ENCODE measurements around the gene KLF7. TPM values are rescaled to one million over a fixed set of nuclear protein-coding genes. Genes with fewer than 3 reads are reported as not detected.

The KLF7 gene
- polyA plus RNA-seq, 3 donors, result 9.4 to 40.7 (median 10.3) TPM

DNA sequence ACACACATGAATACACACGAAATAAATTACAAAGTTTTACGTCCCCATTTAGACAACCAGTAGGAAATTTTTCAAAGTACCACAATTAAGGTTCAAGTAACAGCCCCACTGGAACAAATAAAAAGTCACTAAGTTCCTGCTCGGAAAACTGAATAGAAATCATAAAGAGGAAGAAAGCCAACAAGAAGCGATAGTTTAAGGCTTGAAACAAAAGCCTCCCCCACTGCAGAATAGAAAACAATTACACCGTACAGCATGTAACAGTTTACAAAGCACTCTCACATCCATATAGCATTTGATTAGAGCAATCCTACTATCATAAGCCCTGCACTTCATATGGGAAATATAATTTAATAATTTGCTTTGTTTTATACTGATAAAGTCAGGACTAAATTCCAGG is 15.5 kb downstream of the KLF7 start:
- H4K20me1 ChIP-seq (ENCODE audit: insufficient read depth, low read length), result peaks cover 77% of the 10 kb centered on the region
- H3K27me3 Mint-ChIP-seq (ENCODE audit: low read depth in 3 of 3), result peaks cover 0 to 3% (median 0%) of the 10 kb centered on the region in 3 donors
- H3K9me3 Mint-ChIP-seq, result peaks cover 0 to 2% (median 0%) of the 10 kb centered on the region in 7 donors
- no peak overlapping the region for H2AFZ ChIP-seq (ENCODE audit: insufficient read depth, low read depth, low read length, poor library complexity, severe bottlenecking)
- H3K27me3 ChIP-seq (ENCODE audit: control insufficient read depth in 2 of 2, insufficient read depth in 2 of 2, low read length in 2 of 2), result no peaks in the 10 kb centered on the region
- peak overlapping the region in 6 of 7 donors; percentile 46 to 84 (median 71) for H3K27ac Mint-ChIP-seq
- peaks cover 57 to 70% of the 10 kb centered on the region in 2 donors for H3K4me1 ChIP-seq (ENCODE audit: control insufficient read depth in 1 of 2, insufficient read depth in 2 of 2, low read length in 2 of 2)
- H3K4me3 ChIP-seq (replicated peaks in 1 of 3; ENCODE audit: low read depth in 2 of 3, low read length in 3 of 3), result peak overlapping the region in 1 of 3 experiments; percentile 44
- intact Hi-C loops (cut with micrococcal nuclease), result no loop called here
- peak overlapping the region; percentile 11 to 69 for H3K4me3 Mint-ChIP-seq
- 0% methylated on average over 2 of the region's 5 CpGs for WGBS (ENCODE audit: insufficient coverage)
- TF ChIP-seq, protein P1, sequence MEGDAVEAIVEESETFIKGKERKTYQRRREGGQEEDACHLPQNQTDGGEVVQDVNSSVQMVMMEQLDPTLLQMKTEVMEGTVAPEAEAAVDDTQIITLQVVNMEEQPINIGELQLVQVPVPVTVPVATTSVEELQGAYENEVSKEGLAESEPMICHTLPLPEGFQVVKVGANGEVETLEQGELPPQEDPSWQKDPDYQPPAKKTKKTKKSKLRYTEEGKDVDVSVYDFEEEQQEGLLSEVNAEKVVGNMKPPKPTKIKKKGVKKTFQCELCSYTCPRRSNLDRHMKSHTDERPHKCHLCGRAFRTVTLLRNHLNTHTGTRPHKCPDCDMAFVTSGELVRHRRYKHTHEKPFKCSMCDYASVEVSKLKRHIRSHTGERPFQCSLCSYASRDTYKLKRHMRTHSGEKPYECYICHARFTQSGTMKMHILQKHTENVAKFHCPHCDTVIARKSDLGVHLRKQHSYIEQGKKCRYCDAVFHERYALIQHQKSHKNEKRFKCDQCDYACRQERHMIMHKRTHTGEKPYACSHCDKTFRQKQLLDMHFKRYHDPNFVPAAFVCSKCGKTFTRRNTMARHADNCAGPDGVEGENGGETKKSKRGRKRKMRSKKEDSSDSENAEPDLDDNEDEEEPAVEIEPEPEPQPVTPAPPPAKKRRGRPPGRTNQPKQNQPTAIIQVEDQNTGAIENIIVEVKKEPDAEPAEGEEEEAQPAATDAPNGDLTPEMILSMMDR (IDR thresholded peaks at IDR 0.05), result no peak
- no peaks in the 10 kb centered on the region for H3K9me3 ChIP-seq (replicated peaks in 1 of 2; ENCODE audit: control insufficient read depth in 1 of 2, insufficient read depth in 1 of 2, low read length in 2 of 2)
- peak overlapping the region in 1 of 2 donors; percentile 42 for H3K27ac ChIP-seq (ENCODE audit: low read depth in 1 of 2, low read length in 2 of 2)
- peaks cover 55 to 61% of the 10 kb centered on the region in 2 donors for H3K36me3 Mint-ChIP-seq
- H3K4me2 ChIP-seq (replicated peaks; ENCODE audit: extremely low read depth, low read length, poor library complexity, severe bottlenecking), result peak overlapping the region; percentile 40
- no peak overlapping the region for H3K9ac ChIP-seq (ENCODE audit: insufficient read depth, low read length, poor library complexity, severe bottlenecking)
- no peak for DNase-seq
- peaks cover 80% of the 10 kb centered on the region for H3K4me1 Mint-ChIP-seq
- peaks cover 5 to 43% of the 10 kb centered on the region in 2 donors for H3K36me3 ChIP-seq (replicated peaks in 1 of 2; ENCODE audit: control insufficient read depth in 1 of 2, insufficient read depth in 2 of 2, low read length in 2 of 2)
- H3K79me2 ChIP-seq (ENCODE audit: insufficient read depth, low read length), result peaks cover 100% of the 10 kb centered on the region

DNA sequence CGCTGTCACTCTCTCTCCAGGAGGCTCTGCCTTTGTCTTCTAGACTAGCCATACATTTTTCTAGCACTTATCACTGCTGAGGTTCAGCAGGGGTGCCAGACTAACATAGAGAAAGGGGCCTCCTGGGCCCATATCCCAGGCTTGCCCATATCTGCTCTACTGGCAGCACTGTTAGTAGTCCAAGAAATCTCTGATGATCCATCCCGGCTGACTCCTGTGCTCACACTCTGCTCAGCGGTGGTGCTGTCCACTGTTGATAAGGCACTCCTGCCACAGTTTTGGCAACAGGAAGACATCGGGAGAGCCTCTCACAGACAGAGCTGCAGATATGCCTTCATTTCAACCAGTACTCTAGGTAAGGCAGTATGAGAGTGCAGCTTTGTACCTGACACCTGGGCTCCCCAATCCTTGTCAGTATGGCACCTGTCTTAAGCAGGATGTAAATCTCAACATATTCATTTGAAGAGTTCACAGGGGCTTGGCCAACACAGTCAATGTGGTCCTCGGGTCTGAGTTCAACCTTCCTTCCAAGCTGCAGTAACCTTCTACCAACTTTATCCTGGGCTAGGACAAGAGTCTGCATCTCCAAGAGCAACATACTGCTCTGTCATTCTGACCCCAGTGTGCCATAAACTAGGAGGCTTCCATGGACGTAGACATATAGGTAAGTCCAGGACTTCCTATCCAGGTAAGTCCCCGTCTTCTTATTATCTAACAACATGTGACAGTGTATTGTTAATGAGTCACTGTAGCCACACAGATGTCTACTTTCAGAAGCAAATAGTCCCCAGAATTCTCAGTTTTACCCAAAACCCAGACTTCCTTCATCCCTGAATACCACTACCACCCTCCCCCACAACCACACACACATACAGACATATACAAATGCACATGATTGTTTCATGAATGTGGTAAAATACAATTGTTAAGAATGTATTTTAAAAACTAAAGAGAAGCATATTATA is 16.2 kb downstream of the KLF7 start:
- Histone ChIP-seq H3K4me2 (replicated peaks; ENCODE audit: extremely low read depth, low read length, poor library complexity, severe bottlenecking) (peak overlapping the region; percentile 40), H3K9ac (ENCODE audit: insufficient read depth, low read length, poor library complexity, severe bottlenecking) (no peak overlapping the region), H3K4me3 (replicated peaks in 1 of 3; ENCODE audit: low read depth in 2 of 3, low read length in 3 of 3) (peak overlapping the region in 1 of 3 experiments; percentile 44), H3K4me1 (ENCODE audit: control insufficient read depth in 1 of 2, insufficient read depth in 2 of 2, low read length in 2 of 2) (peaks cover 56 to 70% of the 10 kb centered on the region in 2 donors), H3K27me3 (ENCODE audit: control insufficient read depth in 2 of 2, insufficient read depth in 2 of 2, low read length in 2 of 2) (no peaks in the 10 kb centered on the region), H4K20me1 (ENCODE audit: insufficient read depth, low read length) (peaks cover 69% of the 10 kb centered on the region), H3K27ac (ENCODE audit: low read depth in 1 of 2, low read length in 2 of 2) (peak overlapping the region in 1 of 2 donors; percentile 42), H2AFZ (ENCODE audit: insufficient read depth, low read depth, low read length, poor library complexity, severe bottlenecking) (no peak overlapping the region), H3K79me2 (ENCODE audit: insufficient read depth, low read length) (peaks cover 100% of the 10 kb centered on the region), H3K9me3 (replicated peaks in 1 of 2; ENCODE audit: control insufficient read depth in 1 of 2, insufficient read depth in 1 of 2, low read length in 2 of 2) (no peaks in the 10 kb centered on the region), H3K36me3 (replicated peaks in 1 of 2; ENCODE audit: control insufficient read depth in 1 of 2, insufficient read depth in 2 of 2, low read length in 2 of 2) (peaks cover 5 to 43% of the 10 kb centered on the region in 2 donors)
- peaks cover 55 to 66% of the 10 kb centered on the region in 2 donors for H3K36me3 Mint-ChIP-seq
- H3K4me1 Mint-ChIP-seq, result peaks cover 80% of the 10 kb centered on the region
- H3K9me3 Mint-ChIP-seq, result peaks cover 0 to 2% (median 0%) of the 10 kb centered on the region in 7 donors
- H3K27me3 Mint-ChIP-seq (ENCODE audit: low read depth in 3 of 3), result peaks cover 0 to 2% (median 0%) of the 10 kb centered on the region in 3 donors
- TF ChIP-seq, protein P1 (IDR thresholded peaks at IDR 0.05), result no peak
- DNase-seq, result peak in 1 of 3 donors; percentile 27
- intact Hi-C loops (cut with micrococcal nuclease), result no loop called here
- 47% methylated on average over 4 of the region's 7 CpGs for WGBS (ENCODE audit: insufficient coverage)
- H3K27ac Mint-ChIP-seq, result peak overlapping the region in 6 of 7 donors; percentile 60 to 84 (median 71)
- H3K4me3 Mint-ChIP-seq, result peak overlapping the region in 1 of 2 donors; percentile 69

Data from CD14-positive monocyte (primary cell).